ENCODE measurements around the gene ATG14. TPM values are rescaled to one million over a fixed set of nuclear protein-coding genes. Genes with fewer than 3 reads are reported as not detected.
"Not testable (repeated sequence)": the region's sequence is repeated elsewhere in the genome, so short reads cannot be mapped to it uniquely, and the experiment has no call there.

Gene ATG14
- total and polyA plus RNA-seq, 2 donors (not counting 1 experiment from before 2014, with no cell fraction given): 7.2 to 15.5 TPM

- Histone ChIP-seq H3K27ac (ENCODE audit: low read length in 2 of 2) (no peak overlapping the region), H2AFZ (ENCODE audit: insufficient read depth, low read depth, low read length, poor library complexity, severe bottlenecking) (no peak overlapping the region), H3K79me2 (ENCODE audit: control insufficient read depth, insufficient read depth, low read length) (peaks cover 50% of the 10 kb centered on the region), H3K36me3 (replicated peaks in 1 of 2; ENCODE audit: control extremely low read depth in 1 of 2, control insufficient read depth in 1 of 2, extremely low read depth in 1 of 2, insufficient read depth in 2 of 2, low read length in 1 of 2) (peaks cover 0 to 18% of the 10 kb centered on the region in 2 experiments), H3K27me3 (replicated peaks in 1 of 4; ENCODE audit: control extremely low read depth in 1 of 4, control insufficient read depth in 3 of 4, insufficient read depth in 4 of 4, low read length in 3 of 4) (no peaks in the 10 kb centered on the region), H3K4me3 (ENCODE audit: control extremely low read depth in 1 of 5, extremely low read depth in 1 of 5, insufficient read depth in 1 of 5, low read depth in 2 of 5, low read length in 4 of 5) (no peak overlapping the region), H3K4me1 (ENCODE audit: control insufficient read depth in 2 of 2, insufficient read depth in 2 of 2, low read length in 2 of 2) (peaks cover 10% of the 10 kb centered on the region in 2 donors), H3K9me3 (ENCODE audit: control extremely low read depth in 1 of 3, control insufficient read depth in 2 of 3, insufficient read depth in 1 of 3, low read length in 2 of 3) (no peaks in the 10 kb centered on the region), H3K9ac (ENCODE audit: low read length) (no peak overlapping the region), H3K4me2 (replicated peaks; ENCODE audit: low read depth, low read length, poor library complexity, severe bottlenecking) (no peak overlapping the region), H4K20me1 (ENCODE audit: control insufficient read depth, insufficient read depth, low read length, poor library complexity, severe bottlenecking) (peaks cover 34% of the 10 kb centered on the region)
- CTCF ChIA-PET: interaction anchor here (1.2 to 1.6 kb wide), 3 partner anchors 9 to 13 kb away, joined by 3 to 4 read pairs (median 3); no protein-coding TSS in a partner anchor
- WGBS (ENCODE audit: insufficient coverage): no CpG with 5 or more reads among the region's 1 CpG
- Mint-ChIP-seq H3K4me3 (no peak overlapping the region), H3K27ac (no peak overlapping the region), H3K4me1 (peaks cover 44% of the 10 kb centered on the region), H3K27me3 (no peaks in the 10 kb centered on the region), H3K9me3 (ENCODE audit: insufficient read depth) (no peaks in the 10 kb centered on the region)
- intact Hi-C loops (cut with micrococcal nuclease): no loop called here
- POLR2A ChIA-PET: no interaction called here
- ATAC-seq (ENCODE audit: low read depth) (no peak), DNase-seq (no peak)
- TF ChIP-seq EZH2 (IDR thresholded peaks at IDR 0.05; ENCODE audit: borderline replicate concordance, insufficient read depth, low read depth, low read length, poor library complexity, severe bottlenecking): no peak
- no peak for TF ChIP-seq CTCF (IDR thresholded peaks at IDR 0.05)
These were observed 64.6 kb downstream of the ATG14 start for GRCh38 chr14:55347040-55347439.

- H3K4me3 ChIP-seq (ENCODE audit: control extremely low read depth in 1 of 5, extremely low read depth in 1 of 5, insufficient read depth in 1 of 5, low read depth in 2 of 5, low read length in 4 of 5); H2AFZ ChIP-seq (ENCODE audit: insufficient read depth, low read depth, low read length, poor library complexity, severe bottlenecking); H3K27ac Mint-ChIP-seq; DNase-seq; POLR2A ChIA-PET; H3K9me3 Mint-ChIP-seq (ENCODE audit: insufficient read depth); H3K36me3 ChIP-seq (replicated peaks in 1 of 2; ENCODE audit: control extremely low read depth in 1 of 2, control insufficient read depth in 1 of 2, extremely low read depth in 1 of 2, insufficient read depth in 2 of 2, low read length in 1 of 2); H3K27me3 Mint-ChIP-seq; H3K4me3 Mint-ChIP-seq; ATAC-seq (ENCODE audit: low read depth); CTCF ChIA-PET; H3K9ac ChIP-seq (ENCODE audit: low read length); intact Hi-C loops (cut with micrococcal nuclease); H3K9me3 ChIP-seq (ENCODE audit: control extremely low read depth in 1 of 3, control insufficient read depth in 2 of 3, insufficient read depth in 1 of 3, low read length in 2 of 3); H3K27ac ChIP-seq (ENCODE audit: low read length in 2 of 2); H3K4me1 ChIP-seq (ENCODE audit: control insufficient read depth in 2 of 2, insufficient read depth in 2 of 2, low read length in 2 of 2); H3K4me2 ChIP-seq (replicated peaks; ENCODE audit: low read depth, low read length, poor library complexity, severe bottlenecking); H3K27me3 ChIP-seq (replicated peaks in 1 of 4; ENCODE audit: control extremely low read depth in 1 of 4, control insufficient read depth in 3 of 4, insufficient read depth in 4 of 4, low read length in 3 of 4): not testable (repeated sequence)
- H4K20me1 ChIP-seq (ENCODE audit: control insufficient read depth, insufficient read depth, low read length, poor library complexity, severe bottlenecking): peaks cover 35% of the 10 kb centered on the region
- H3K4me1 Mint-ChIP-seq: peaks cover 49% of the 10 kb centered on the region
- 67% methylated on average over 3 of the region's 6 CpGs for WGBS (ENCODE audit: insufficient coverage)
- peaks cover 71% of the 10 kb centered on the region for H3K79me2 ChIP-seq (ENCODE audit: control insufficient read depth, insufficient read depth, low read length)
These were observed 67.0 kb downstream of the ATG14 start for GRCh38 chr14:55344582-55345163.
